K562 (cell line): ENCODE measurements around the gene IL36RN. TPM values are rescaled to one million over a fixed set of nuclear protein-coding genes. Genes with fewer than 3 reads are reported as not detected.

Source experiments
- ATAC-seq: fragments of 200-7000 bp; cut with Tn5 transposase; 3 replicates; pipeline ENCODE4 v1.9.1; 2020; ENCODE audit warnings: moderate library complexity
- BruUV-seq: library from RNA; stranded (reverse); fragments of 400-500 nt; replicated peaks from 2 replicates; lab custom pipeline; 2021; lab: Mats Ljungman, UMichigan
- CTCF ChIA-PET: fragments of 300-600 bp; formaldehyde crosslinking; extraction: SDS; loops from one replicate; lab custom pipeline; 2021; ENCODE audit warnings: low intra/inter-chr PET ratio; lab: Yijun Ruan, JAX
- POLR2A ChIA-PET: fragments of 300-600, 350-650 bp; sonication (Branson Sonifier 250); formaldehyde crosslinking; extraction: SDS; loops from one replicate; lab custom pipeline; 2021; ENCODE audit warnings: antibody characterized with exemption, inconsistent platforms; lab: Yijun Ruan, JAX
- DNase-seq, 4 experiments: peaks; one replicate each; pipeline versions ENCODE4 v3.0.0 to v3.0.0-alpha.2; 2011 to 2018; ENCODE audit warnings: low spot score in 3 of 4, mixed read lengths in 3 of 4; ENCODE audit errors: extremely low read depth in 1 of 4
- FAIRE-seq: peaks from 2 replicates; lab custom pipeline; 2011; peaks lifted over from hg19 to GRCh38; lab: Jason Lieb, UNC
- H2AFZ ChIP-seq: 2 replicates; pipeline ENCODE4 v1.6.0; 2011; ENCODE audit warnings: low read depth, low read length, control low read depth, inconsistent platforms
- H3K27ac ChIP-seq: fragments of 200-600 bp; 3 replicates; pipeline ENCODE4 v1.8.0; 2011; ENCODE audit warnings: low read depth, mild to moderate bottlenecking, control low read depth, inconsistent platforms, low read length, moderate library complexity, mixed read lengths; ENCODE audit errors: extremely low read depth
- H3K27me3 ChIP-seq, 2 experiments: fragments of 300-600 bp in 1 of 2; 2 replicates in 1 of 2; 3 replicates in 1 of 2; pipeline versions ENCODE4 v1.6.0 to v1.8.0; 2011; ENCODE audit warnings: inconsistent platforms in 2 of 2, low read length in 2 of 2, mild to moderate bottlenecking in 1 of 2, mixed read lengths in 1 of 2, moderate library complexity in 1 of 2; ENCODE audit not compliant: control insufficient read depth in 2 of 2, insufficient read depth in 2 of 2
- H3K36me3 ChIP-seq: fragments of 300-600 bp; 3 replicates; pipeline ENCODE4 v1.8.0; 2011; ENCODE audit warnings: mild to moderate bottlenecking, low read length, inconsistent platforms; ENCODE audit not compliant: control insufficient read depth, insufficient read depth
- H3K4me1 ChIP-seq, 2 experiments: fragments of 200-600 bp in 1 of 2; replicated peaks in 1 of 2; 2 replicates in 1 of 2; 3 replicates in 1 of 2; pipeline versions ENCODE4 v1.5.1 to v1.8.0; 2011; ENCODE audit warnings: inconsistent platforms in 2 of 2, low read length in 2 of 2, mild to moderate bottlenecking in 1 of 2, mixed read lengths in 1 of 2, moderate library complexity in 1 of 2; ENCODE audit not compliant: control insufficient read depth in 2 of 2, insufficient read depth in 2 of 2
- H3K4me2 ChIP-seq: 2 replicates; pipeline ENCODE4 v1.6.1; 2011; ENCODE audit warnings: low read length, control low read depth, inconsistent platforms, mixed read lengths; ENCODE audit not compliant: insufficient read depth
- H3K4me3 ChIP-seq: fragments of 200-600 bp; sonication (generic), shearing (Covaris generic); 2 replicates; pipeline ENCODE4 v1.5.1; 2016; ENCODE audit warnings: control low read depth, inconsistent platforms
- H3K79me2 ChIP-seq: fragments of 200-600 bp; 3 replicates; pipeline ENCODE4 v1.8.0; 2011; ENCODE audit warnings: low read length, inconsistent platforms; ENCODE audit not compliant: control insufficient read depth, insufficient read depth
- H3K9ac ChIP-seq, 2 experiments: 2 replicates each; pipeline versions ENCODE4 v1.6.0 to v1.6.1; 2011; ENCODE audit warnings: low read depth in 2 of 2, low read length in 2 of 2, control low read depth in 1 of 2, inconsistent platforms in 1 of 2, mild to moderate bottlenecking in 1 of 2, mixed read lengths in 1 of 2; ENCODE audit not compliant: insufficient read depth in 1 of 2
- H3K9me1 ChIP-seq: one replicate; pipeline ENCODE4 v1.6.0; 2011; ENCODE audit warnings: inconsistent platforms, mild to moderate bottlenecking, low read length, moderate library complexity; ENCODE audit not compliant: control insufficient read depth, insufficient read depth
- H3K9me3 ChIP-seq: replicated peaks from 2 replicates; pipeline ENCODE4 v1.5.1; 2011; ENCODE audit warnings: low read depth, low read length, inconsistent platforms; ENCODE audit not compliant: control insufficient read depth, insufficient read depth
- H4K20me1 ChIP-seq: replicated peaks from 2 replicates; pipeline ENCODE4 v1.6.1; 2011; ENCODE audit warnings: low read length, inconsistent platforms, mixed read lengths; ENCODE audit not compliant: control insufficient read depth, insufficient read depth
- CBX1 ChIP-seq: sonication (generic); IDR thresholded peaks from 2 replicates; pipeline ENCODE4 v1.6.1; 2016; ENCODE audit warnings: antibody characterized with exemption, low read depth, mild to moderate bottlenecking
- PHF21A ChIP-seq: fragments of 450-650 bp; IDR thresholded peaks from 2 replicates; pipeline ENCODE4 v1.6.1; 2017; ENCODE audit warnings: low read depth, borderline replicate concordance
- RBFOX2 ChIP-seq: fragments of 200-400 bp; formaldehyde crosslinking; IDR thresholded peaks from 2 replicates; pipeline ENCODE4 v1.6.1; 2017; ENCODE audit warnings: low read depth, mild to moderate bottlenecking, low read length, moderate library complexity
- SAP30 ChIP-seq: fragments of 200-600 bp; sonication (generic); IDR thresholded peaks from 2 replicates; pipeline ENCODE4 v1.6.1; 2012; ENCODE audit warnings: borderline replicate concordance, low read depth, mild to moderate bottlenecking, moderate library complexity, low read length, control low read depth, inconsistent platforms; ENCODE audit not compliant: insufficient read depth, poor library complexity, severe bottlenecking
- ZNF668 ChIP-seq: fragments of 250-450 bp; sonication (Bioruptor Pico); IDR thresholded peaks from 2 replicates; pipeline ENCODE4 v1.8.0; 2022; ENCODE audit warnings: mild to moderate bottlenecking, inconsistent platforms
- WGBS: fragments of 100-300 bp; shearing (Covaris generic); methylation state at CpG from one replicate; pipeline ENCODE4 v1.1.6; 2016; ENCODE audit warnings: low coverage, mixed read lengths; ENCODE audit not compliant: insufficient coverage; ENCODE audit errors: missing lambda C conversion rate; 5-methylcytosine and 5-hydroxymethylcytosine counted together
- in situ Hi-C: fragments of 300-500 bp; cut with MboI; formaldehyde crosslinking; loops from 4 replicates; pipeline ENCODE4 v1.15.0; 2018; ENCODE audit warnings: inconsistent platforms, mixed read lengths
- intact Hi-C: fragments of 100-400 bp; cut with micrococcal nuclease; formaldehyde crosslinking; loops from 2 replicates; pipeline ENCODE4 v1.14.2; 2022
- polyA plus RNA-seq, 8 experiments: library from polyadenylated mRNA; depleted of rRNA in 4 of 8; stranded (reverse) in 5 of 8; unstranded in 3 of 8; fragments of >200 nt; fragmentation: Nextera tagmentation in 2 of 8; fragmentation: Illumina TruSeq in 1 of 8; extraction: Ambion mirVana in 2 of 8; extraction: Trizol in 1 of 8; gene quantifications; 2 replicates each; pipeline versions ENCODE4 v1.2.1 to v1.2.3, GENCODE V29; 2011 to 2014; ENCODE audit warnings: inconsistent platforms in 1 of 8, missing spikeins in 1 of 8
- total RNA-seq, 7 experiments: library from RNA; depleted of rRNA in 6 of 7; stranded (reverse); fragments of >200 nt in 6 of 7; fragmentation: Illumina TruSeq in 2 of 7; extraction: Trizol in 2 of 7; gene quantifications; 2 replicates each; pipeline versions ENCODE4 v1.2.1 to v1.2.3, GENCODE V29; 2011 to 2021; ENCODE audit warnings: low replicate concordance in 1 of 7
- TF ChIP-seq, protein P1 (sequence below), 2 experiments: fragments of 450-650 bp; conservative IDR thresholded peaks; 2 replicates each; pipeline ENCODE4 v1.6.1; 2017; ENCODE audit warnings: mild to moderate bottlenecking in 2 of 2, moderate library complexity in 2 of 2

Gene IL36RN
- total and polyA plus RNA-seq, 9 of the 15 experiments (the other 6 are each of a cell fraction or from before 2014, with no cell fraction given), result not detected

DNA sequence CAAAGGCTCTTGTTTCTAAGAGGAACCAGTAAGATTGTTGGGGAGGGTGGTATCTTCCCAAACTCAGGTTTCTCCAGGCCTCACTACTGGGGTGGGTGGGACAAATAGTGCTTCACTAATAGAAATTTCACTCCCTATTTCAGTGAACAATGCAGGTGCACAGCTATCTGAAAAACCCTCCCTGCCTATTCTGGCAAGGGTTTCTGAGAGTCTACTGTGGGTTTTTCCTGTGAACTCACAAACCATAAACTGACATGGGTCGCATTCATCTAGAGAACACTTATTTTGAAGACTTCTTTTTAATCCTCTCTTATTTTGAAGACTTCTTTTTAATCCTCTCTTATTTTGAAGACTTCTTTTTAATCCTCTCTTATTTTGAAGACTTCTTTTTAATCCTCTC is 49.4 kb upstream of the IL36RN start:
- Histone ChIP-seq H3K9ac (no peak overlapping the region), H2AFZ (no peak overlapping the region), H3K4me2 (no peak overlapping the region), H3K36me3 (no peaks in the 10 kb centered on the region), H3K4me3 (no peak overlapping the region), H3K4me1 (peaks cover 4 to 15% of the 10 kb centered on the region in 2 experiments), H3K9me1 (no peaks in the 10 kb centered on the region), H3K27ac (no peak overlapping the region), H3K9me3 (peaks cover 3% of the 10 kb centered on the region; the same call in 1 of the 2 replicates), H3K79me2 (no peaks in the 10 kb centered on the region), H4K20me1 (no peaks in the 10 kb centered on the region), H3K27me3 (no peaks in the 10 kb centered on the region)
- FAIRE-seq (no peak), DNase-seq (no peak), ATAC-seq (no peak)
- ChIA-PET POLR2A (interaction anchor here (0.7 kb wide), 1 partner anchor 724 kb away, joined by 4 read pairs; no protein-coding TSS in a partner anchor), CTCF (no interaction called here)
- BruUV-seq, result no TSS peak
- in situ Hi-C loops, result no loop called here
- intact Hi-C loops, result no loop called here
- 72% methylated on average over 1 of the region's 1 CpG for WGBS
- TF ChIP-seq PHF21A (no peak), RBFOX2 (no peak), ZNF668 (CRISPR knock-in tag) (no peak), SAP30 (no peak), CBX1 (no peak)
- TF ChIP-seq, protein P1, sequence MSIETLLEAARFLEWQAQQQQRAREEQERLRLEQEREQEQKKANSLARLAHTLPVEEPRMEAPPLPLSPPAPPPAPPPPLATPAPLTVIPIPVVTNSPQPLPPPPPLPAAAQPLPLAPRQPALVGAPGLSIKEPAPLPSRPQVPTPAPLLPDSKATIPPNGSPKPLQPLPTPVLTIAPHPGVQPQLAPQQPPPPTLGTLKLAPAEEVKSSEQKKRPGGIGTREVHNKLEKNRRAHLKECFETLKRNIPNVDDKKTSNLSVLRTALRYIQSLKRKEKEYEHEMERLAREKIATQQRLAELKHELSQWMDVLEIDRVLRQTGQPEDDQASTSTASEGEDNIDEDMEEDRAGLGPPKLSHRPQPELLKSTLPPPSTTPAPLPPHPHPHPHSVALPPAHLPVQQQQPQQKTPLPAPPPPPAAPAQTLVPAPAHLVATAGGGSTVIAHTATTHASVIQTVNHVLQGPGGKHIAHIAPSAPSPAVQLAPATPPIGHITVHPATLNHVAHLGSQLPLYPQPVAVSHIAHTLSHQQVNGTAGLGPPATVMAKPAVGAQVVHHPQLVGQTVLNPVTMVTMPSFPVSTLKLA (conservative IDR thresholded peaks at IDR 0.05), result no peak
